Measurements from ENCODE around the gene NSG1. TPM values are rescaled to one million over a fixed set of nuclear protein-coding genes. Genes with fewer than 3 reads are reported as not detected.

The NSG1 gene
- total RNA-seq, 1 donor from 2014 or later: 28.3 TPM

DNA sequence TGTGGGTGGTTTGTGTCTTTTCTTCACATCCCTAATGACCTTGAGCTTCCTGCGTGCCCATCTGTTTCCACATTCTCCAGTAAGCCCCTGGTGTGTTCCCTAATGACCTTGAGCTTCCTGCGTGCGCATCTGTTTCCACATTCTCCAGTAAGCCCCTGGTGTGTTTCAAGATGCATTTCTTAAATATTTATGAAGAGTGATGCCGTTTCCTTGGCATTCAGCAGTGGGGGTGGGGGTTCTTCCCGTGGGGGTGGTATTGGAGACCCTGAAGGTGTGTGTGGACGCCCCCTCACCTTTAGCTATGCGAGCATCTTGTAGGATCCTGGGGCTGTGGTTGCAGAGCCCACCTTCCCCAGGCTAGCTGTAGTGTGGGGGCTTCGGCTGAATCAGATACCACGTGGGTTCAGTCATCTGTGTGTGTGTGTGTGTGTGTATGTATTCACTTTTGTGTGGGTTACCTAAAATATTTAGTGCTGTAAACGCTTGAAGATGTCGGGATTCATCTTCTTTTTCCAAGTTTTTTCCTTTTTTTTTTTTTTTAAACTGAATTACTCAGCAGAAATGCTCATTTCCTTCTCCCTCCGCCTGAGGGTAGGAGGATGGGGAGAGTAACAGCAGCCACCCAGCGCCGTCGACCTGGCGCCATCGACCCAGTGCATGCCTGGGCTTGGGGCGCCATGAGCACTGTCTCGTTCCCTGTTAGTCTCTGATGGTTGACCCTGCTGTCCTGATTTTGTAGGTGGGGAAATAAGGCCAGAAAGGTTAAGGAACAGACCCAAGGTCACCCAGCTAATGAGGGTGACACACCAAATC, 9.9 kb downstream of the NSG1 start:
- DNase-seq (ENCODE audit: low spot score): no peak

DNA sequence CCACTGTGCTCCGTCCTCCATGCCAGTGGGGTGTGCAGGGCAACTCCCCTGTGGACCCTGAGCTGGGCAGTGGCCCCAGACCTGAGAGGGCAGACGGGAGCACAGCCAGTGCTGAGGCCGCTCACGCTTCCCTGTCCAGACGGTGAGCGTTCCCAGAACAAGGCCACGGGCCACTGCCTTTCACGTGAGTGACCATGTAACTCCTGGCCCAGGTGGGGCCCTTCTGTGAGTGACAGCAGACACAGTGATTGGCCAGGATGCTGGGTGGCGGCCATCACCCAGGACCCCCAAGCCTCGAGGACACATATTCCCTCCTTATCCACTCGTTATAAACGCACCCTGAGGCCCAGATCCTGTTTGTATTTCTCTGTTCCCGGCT, 10.5 kb downstream of the NSG1 start:
- no peak for DNase-seq (ENCODE audit: low spot score)

DNA sequence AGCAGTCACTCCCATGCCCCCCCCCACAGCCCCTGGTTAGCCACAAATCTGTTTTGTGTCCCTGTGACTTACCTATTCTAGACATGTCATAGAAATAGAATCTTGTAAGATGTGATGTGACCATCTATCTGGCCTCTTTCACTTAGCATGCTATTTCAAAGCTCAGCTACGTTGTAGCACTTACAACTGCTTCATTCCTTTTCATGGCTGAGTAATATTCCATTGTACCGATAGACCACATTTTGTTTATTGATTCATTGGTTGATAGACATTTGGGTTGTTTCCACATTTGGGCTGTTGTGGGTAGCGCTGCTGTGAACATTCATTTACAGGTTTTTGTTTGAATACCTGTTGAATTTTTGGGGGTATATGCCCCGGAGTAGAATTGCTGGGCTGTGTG, 11.5 kb downstream of the NSG1 start:
- DNase-seq (ENCODE audit: low spot score): no peak

DNA sequence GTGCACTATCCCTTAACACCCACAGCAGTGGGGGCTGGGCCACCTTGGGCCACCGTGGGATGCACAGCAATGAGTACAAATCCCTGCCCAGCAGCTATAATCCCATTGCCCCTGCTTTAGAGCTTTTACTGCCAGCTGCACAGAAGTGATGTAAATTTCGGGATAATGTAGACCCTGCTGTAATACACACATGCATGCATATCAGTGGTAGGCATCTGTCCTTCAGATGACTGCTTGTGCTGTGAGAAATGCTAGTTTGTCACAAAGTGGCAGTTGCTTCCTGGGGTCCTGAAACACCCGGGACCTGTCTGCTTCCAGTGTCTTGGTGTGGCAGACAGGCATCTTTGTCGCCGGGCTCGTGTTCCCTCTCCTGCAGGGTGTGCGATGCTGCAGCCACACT, 14.1 kb downstream of the NSG1 start:
- DNase-seq (ENCODE audit: low spot score): no peak

GRCh38 chr4:4402966-4403365, 16.1 kb downstream of the NSG1 start:
- no peak for DNase-seq (ENCODE audit: low spot score)

DNA sequence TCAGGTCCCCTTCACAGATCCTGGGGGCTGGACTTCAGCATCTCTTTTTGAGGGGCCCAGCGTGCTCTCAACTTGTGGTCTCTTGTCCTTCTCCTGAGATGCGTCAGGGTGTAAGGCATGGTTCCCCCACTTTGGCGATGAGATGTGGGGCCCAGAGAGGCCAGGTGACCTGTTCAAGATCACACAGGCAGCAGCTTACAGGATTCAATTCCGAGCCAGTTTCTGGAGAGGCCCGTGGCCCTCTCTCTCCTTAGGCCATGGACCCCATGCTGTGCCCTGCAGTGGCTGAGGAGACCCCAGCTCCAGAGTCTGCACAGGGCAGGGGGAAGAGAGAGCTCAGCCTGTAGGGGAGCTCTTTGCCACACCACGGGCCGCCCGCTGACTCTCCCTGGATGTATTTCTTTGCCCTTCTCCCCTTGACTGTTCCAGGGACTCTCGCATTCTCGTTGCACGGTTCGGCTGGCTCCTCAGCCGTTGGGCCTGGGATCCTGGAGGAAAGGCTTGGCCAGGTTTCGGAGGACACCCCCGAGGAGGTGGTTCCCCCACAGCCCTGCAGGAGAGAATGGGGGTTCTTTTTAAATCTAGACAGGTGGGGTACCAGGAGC, 18.6 kb downstream of the NSG1 start:
- DNase-seq (ENCODE audit: low spot score): no peak

DNA sequence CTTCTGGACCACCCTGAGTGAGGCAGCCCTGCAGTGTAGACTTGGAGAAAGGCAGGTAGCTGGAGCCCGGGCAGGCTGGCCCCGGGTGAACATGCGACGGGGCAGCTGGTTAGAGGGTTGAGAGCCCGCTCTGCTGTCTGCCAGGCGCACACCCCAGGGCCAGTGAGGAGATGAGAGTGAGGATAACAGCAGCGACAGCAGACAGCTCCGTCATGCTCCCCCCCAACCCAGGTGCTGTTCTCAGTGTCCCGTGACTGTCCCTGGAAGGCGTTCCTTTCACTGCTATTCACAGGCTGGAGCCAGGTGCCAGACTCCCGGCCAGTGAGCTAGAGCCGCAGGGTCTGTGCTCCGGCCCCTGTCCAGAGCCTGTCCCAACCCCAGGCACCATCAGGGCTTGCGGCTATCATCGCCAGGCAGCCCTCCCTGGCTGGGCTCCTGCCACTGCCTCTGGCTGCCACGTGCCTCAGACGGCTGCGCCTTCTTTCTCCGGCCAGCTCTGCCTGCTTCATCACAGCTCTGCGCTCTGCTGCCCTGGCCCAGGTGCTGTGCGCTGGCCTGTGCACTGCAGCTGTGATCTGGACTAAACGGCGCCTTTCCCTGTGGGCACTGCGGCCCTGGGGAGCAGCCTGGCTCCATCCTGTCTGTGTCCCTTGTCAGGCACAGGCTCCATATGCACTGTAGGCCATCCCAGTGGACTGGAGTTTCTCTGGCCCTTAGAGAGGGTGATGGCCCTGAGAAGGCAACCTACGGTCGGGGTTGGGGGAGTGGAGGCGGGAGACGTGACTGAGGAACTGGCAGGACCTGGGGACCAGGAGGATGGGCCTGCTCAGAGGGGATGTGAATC, 19.8 kb downstream of the NSG1 start:
- no peak for DNase-seq (ENCODE audit: low spot score)

GRCh38 chr4:4407299-4408131, 20.6 kb downstream of the NSG1 start:
- DNase-seq (ENCODE audit: low spot score): no peak

- DNase-seq (ENCODE audit: low spot score): no peak
These were observed 21.2 kb downstream of the NSG1 start for GRCh38 chr4:4408132-4408523.

- DNase-seq (ENCODE audit: low spot score): no peak
These were observed 21.9 kb downstream of the NSG1 start for GRCh38 chr4:4408576-4409335.

- DNase-seq (ENCODE audit: low spot score): no peak
These were observed 22.7 kb downstream of the NSG1 start for GRCh38 chr4:4409416-4410115.

DNA sequence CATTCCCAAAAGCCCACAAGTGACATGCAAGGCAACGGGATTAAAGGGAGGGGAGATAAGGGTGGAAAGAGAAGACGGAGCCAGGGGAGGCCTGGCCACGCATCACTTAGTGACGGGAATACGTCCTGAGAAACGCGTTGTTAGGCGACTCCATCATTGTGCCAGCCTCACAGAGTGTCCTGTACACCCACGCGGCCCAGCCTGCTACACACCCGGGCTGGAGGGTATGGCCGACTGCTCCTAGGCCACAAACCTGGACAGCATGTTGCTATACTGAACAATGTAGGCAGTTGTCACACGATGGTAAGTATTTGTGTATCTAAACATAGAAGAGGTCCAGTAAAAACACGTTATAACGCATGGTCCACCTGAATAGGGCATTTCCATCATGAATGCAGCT, 23.4 kb downstream of the NSG1 start:
- DNase-seq (ENCODE audit: low spot score): no peak

DNA sequence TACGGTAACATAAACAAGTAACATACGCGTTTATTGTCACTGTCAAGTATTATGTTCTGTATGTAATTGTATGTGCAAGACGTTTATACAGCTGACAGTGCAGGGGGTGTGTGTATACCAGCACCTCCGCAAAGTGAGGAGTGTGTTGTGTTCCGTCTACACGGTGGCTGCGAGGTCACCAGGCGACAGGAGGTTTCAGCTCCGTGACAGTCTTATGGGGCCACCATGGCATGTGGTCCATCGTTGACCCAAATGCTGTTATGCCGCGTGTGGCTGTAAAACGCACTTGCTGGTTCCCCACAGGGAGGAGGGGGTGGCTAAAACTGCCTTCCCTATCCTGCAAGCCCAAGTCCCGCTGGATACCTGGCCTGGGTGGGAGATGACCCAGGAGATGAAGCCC, 25.0 kb downstream of the NSG1 start:
- no peak for DNase-seq (ENCODE audit: low spot score)

DNA sequence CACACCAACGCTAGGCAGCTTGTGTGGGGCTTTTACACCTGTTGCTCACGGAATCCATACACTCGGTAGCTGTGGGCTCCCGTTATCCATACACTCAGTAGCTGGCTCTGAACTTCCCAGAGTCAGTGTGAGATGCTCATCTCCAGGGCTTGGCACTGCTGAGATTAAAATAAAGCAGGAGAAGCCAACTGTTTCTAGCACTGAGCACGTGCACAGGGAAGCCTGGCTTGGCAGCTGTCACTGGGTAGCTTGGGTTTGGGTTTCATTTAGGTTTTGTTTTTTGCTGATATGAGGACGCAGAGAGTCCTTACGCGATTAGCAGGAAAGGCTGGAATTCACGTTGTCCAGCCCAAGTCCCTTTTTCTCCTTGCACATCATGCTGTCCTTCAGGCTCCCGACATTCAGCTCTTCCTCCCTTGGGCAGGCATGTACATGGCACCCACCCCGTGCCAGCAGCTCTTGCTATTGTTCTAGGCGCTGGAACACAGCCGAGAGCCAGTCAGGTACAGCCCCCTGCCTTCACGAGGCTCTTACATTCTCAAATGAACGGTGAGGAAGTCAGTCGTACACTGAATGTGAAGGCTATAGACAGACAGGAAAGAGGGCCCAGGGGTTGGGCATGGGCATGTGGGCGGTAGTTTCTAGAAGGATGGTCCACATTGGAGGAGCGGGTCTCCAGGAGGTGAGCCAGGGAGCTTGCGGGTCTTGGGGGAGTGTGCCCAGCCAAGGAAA, 25.9 kb downstream of the NSG1 start:
- DNase-seq (ENCODE audit: low spot score): no peak

DNA sequence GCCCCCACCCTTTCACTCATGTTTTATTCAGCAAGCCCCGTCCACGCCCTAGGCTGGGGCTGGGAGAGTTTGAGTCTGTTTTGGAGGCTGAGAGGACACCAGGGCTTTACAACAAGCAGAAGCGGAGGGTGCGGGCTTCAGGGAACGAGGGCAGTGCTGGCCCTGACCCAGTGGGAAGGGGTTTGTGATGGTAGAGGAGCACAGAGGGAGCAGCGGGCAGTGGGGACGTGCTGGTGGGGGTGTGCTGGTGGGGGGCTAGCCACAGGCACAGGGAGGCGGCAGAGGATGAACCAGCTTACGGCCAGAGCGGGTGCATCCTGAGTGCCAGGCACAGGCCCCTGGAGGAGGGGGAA, 26.4 kb downstream of the NSG1 start:
- no peak for DNase-seq (ENCODE audit: low spot score)

- DNase-seq (ENCODE audit: low spot score): no peak
These were observed 26.9 kb downstream of the NSG1 start for GRCh38 chr4:4413806-4414205.

GRCh38 chr4:4415107-4415805, 28.4 kb downstream of the NSG1 start:
- DNase-seq (ENCODE audit: low spot score): no peak

GRCh38 chr4:4415806-4416805, 29.2 kb downstream of the NSG1 start:
- DNase-seq (ENCODE audit: low spot score): no peak

Data from ureter (tissue), 1 donor.